RWPE2 (cell line): ENCODE results near the gene GRIA4.

ENCODE experiments used
- ATAC-seq: fragments of 200-7000 bp; cut with Tn5 transposase; 3 replicates; pipeline ENCODE4 v1.9.1; 2021; ENCODE audit warnings: low read depth
- DNase-seq: peaks from one replicate; pipeline ENCODE4 v3.0.0-alpha.2; 2020; ENCODE audit warnings: low spot score
- H3K27ac ChIP-seq: fragments of 450-650 bp; 2 replicates; pipeline ENCODE4 v1.5.1; 2017; ENCODE audit warnings: mild to moderate bottlenecking; ENCODE audit not compliant: poor library complexity, severe bottlenecking
- H3K27me3 ChIP-seq: fragments of 250-450 bp; sonication (Bioruptor Pico); 2 replicates; pipeline ENCODE4 v1.5.1; 2021; ENCODE audit warnings: mild to moderate bottlenecking, moderate library complexity; ENCODE audit not compliant: insufficient read depth, poor library complexity, severe bottlenecking
- H3K36me3 ChIP-seq: fragments of 250-450 bp; sonication (Bioruptor Pico); 2 replicates; pipeline ENCODE4 v1.5.1; 2020; ENCODE audit warnings: low read depth, mild to moderate bottlenecking, moderate library complexity
- H3K4me1 ChIP-seq: fragments of 250-450 bp; sonication (Bioruptor Pico); 2 replicates; pipeline ENCODE4 v1.5.1; 2021; ENCODE audit warnings: mild to moderate bottlenecking, moderate library complexity; ENCODE audit not compliant: insufficient read depth, poor library complexity, severe bottlenecking
- H3K4me3 ChIP-seq: fragments of 250-450 bp; sonication (Bioruptor Pico); 2 replicates; pipeline ENCODE4 v1.5.1; 2021; ENCODE audit warnings: mild to moderate bottlenecking, moderate library complexity; ENCODE audit not compliant: severe bottlenecking
- H3K9me3 ChIP-seq: fragments of 250-450 bp; sonication (Bioruptor Pico); 2 replicates; pipeline ENCODE4 v1.5.1; 2021; ENCODE audit warnings: mild to moderate bottlenecking, moderate library complexity; ENCODE audit not compliant: severe bottlenecking
- CTCF ChIP-seq: fragments of 450-650 bp; IDR thresholded peaks from one replicate; pipeline ENCODE4 v1.5.1; 2017; ENCODE audit warnings: mild to moderate bottlenecking, moderate library complexity; ENCODE audit not compliant: poor library complexity, severe bottlenecking

The GRIA4 gene

DNA sequence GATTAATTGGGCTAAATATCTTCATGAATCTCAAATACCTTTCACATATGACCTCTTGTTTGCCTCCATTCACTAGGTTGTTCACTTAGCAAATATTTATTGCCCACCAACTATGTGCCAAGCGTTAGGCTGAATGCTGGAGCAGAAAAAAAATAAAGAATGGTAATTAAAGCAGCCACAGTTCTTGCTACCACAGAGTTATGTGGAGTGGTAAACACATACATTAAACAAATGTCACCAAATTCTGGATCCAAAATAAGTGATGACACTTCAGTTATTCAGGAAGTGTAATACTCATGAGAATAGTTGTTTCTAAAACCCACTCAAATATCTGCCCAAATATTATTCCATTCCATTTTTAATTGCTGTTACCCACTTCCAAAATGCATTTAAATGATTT, 128.4 kb downstream of the GRIA4 start:
- DNase-seq (no peak), ATAC-seq (no peak)
- H3K36me3 ChIP-seq = no peaks in the 10 kb centered on the region
- H3K27ac ChIP-seq = no peak overlapping the region
- no peaks in the 10 kb centered on the region for H3K27me3 ChIP-seq
- H3K9me3 ChIP-seq = no peaks in the 10 kb centered on the region
- no peak overlapping the region for H3K4me3 ChIP-seq
- TF ChIP-seq CTCF = no peak
- H3K4me1 ChIP-seq = no peaks in the 10 kb centered on the region

DNA sequence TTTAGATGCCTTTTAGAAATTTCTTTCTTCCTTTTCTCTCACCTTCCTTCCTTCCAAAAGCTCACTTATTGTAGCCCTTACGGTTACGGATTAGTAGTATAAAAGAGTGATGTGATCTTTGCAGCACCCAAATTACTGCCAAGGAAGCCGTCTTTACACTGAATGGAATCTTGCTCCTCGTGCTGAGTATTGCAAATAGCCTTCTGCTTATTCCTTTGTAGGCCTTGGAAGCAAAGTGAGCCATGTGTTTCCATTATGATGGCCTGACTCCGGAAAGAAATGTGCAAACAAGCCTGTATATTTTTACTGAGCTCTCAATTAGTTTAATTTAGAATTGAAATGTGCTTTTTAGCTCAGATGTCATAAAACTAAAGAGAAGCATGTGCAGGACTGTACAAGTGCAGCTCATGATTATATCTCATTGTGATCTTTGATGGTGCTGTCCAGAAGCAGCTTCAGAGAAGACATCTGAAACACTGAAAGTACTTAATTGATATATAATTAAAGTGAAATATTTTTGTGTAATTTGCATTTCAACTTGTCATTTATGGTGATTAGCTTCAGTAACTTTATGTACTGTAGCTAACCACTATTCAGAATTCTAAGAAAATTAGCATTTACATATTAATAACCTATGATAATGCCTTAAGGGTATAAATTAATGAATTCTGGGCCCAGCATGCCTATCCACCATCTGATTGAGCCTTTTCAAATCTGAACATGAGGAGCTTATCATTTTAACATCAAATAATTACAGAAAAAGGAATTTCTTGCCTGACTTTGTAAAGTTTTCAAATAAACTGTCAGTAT, 129.3 kb downstream of the GRIA4 start:
- TF ChIP-seq CTCF = no peak
- DNase-seq (no peak), ATAC-seq (no peak)
- H3K36me3 ChIP-seq = no peaks in the 10 kb centered on the region
- H3K4me1 ChIP-seq = no peaks in the 10 kb centered on the region
- no peaks in the 10 kb centered on the region for H3K9me3 ChIP-seq
- H3K4me3 ChIP-seq = no peak overlapping the region
- no peak overlapping the region for H3K27ac ChIP-seq
- H3K27me3 ChIP-seq = no peaks in the 10 kb centered on the region

- Histone ChIP-seq H3K9me3 (no peaks in the 10 kb centered on the region), H3K4me3 (no peak overlapping the region), H3K4me1 (no peaks in the 10 kb centered on the region), H3K36me3 (no peaks in the 10 kb centered on the region), H3K27me3 (no peaks in the 10 kb centered on the region), H3K27ac (no peak overlapping the region)
- DNase-seq (no peak), ATAC-seq (no peak)
- no peak for TF ChIP-seq CTCF
Measured at GRCh38 chr11:105740164-105740903, 130.5 kb downstream of the GRIA4 start.

DNA sequence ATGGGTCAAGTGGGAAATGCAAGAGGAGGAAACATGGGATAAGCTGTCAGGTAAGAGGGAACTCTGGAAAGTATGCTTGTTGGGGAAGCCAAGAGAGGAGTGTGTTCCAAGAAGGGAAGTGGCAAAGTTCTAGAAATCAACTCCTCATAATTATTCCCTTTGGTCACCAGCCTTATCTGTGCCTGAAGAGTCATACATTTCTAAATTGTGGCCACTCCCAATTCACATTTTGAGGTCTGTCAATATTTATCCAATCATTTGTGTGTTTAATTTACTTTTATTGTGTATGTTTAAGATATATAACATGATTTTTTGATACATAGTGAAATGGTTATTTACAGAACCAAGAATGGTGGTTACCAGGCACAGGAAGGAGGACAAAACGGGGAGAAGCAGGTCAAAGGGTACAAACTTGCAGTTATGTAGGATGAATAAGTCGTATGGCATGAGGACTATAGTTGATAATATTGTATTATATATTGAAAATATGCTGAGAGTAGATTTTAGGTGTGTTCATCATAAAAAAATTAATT, 131.7 kb downstream of the GRIA4 start:
- no peak overlapping the region for H3K4me3 ChIP-seq
- no peak for DNase-seq
- no peak overlapping the region for H3K27ac ChIP-seq
- ATAC-seq = no peak
- no peaks in the 10 kb centered on the region for H3K36me3 ChIP-seq
- H3K9me3 ChIP-seq = no peaks in the 10 kb centered on the region
- no peaks in the 10 kb centered on the region for H3K27me3 ChIP-seq
- H3K4me1 ChIP-seq = no peaks in the 10 kb centered on the region
- TF ChIP-seq CTCF = no peak
